H1 (cell line): ENCODE data around the gene FRMD5. TPM values are rescaled to one million over a fixed set of nuclear protein-coding genes. Genes with fewer than 3 reads are reported as not detected.
A peak's percentile ranks its signal among the peaks of the same experiment; 100 is the strongest.

Experiments used
- CTCF ChIA-PET: fragments of 300-600 bp; sonication (Branson Sonifier 250); formaldehyde crosslinking; loops from one replicate; lab custom pipeline; 2021; ENCODE audit not compliant: partially characterized antibody; lab: Charles Lee
- POLR2A ChIA-PET: fragments of 300-600 bp; sonication (Branson Sonifier 250); formaldehyde crosslinking; loops from one replicate; lab custom pipeline; 2021; ENCODE audit warnings: inconsistent platforms; ENCODE audit not compliant: partially characterized antibody; lab: Charles Lee
- DNase-seq, 2 experiments: peaks; one replicate each; pipeline versions ENCODE4 v3.0.0 to v3.0.0-alpha.2; 2010 to 2022; ENCODE audit warnings: low spot score in 2 of 2, low read depth in 1 of 2, mixed read lengths in 1 of 2
- FAIRE-seq: peaks from 2 replicates; lab custom pipeline; 2011; peaks lifted over from hg19 to GRCh38; lab: Jason Lieb, UNC
- H2AFZ ChIP-seq: 2 replicates; pipeline ENCODE4 v1.8.1; 2012; ENCODE audit warnings: low read length, inconsistent platforms
- H2AK5ac ChIP-seq: 2 replicates; pipeline ENCODE4 v1.6.1; 2013; ENCODE audit warnings: low read depth, low read length
- H2BK120ac ChIP-seq: replicated peaks from 2 replicates; pipeline ENCODE3; 2013; ENCODE audit warnings: low read depth, low read length, inconsistent platforms
- H2BK12ac ChIP-seq: 2 replicates; pipeline ENCODE4 v1.6.1; 2013; ENCODE audit warnings: low read depth, low read length
- H2BK15ac ChIP-seq: 2 replicates; pipeline ENCODE4 v1.6.1; 2013; ENCODE audit warnings: low read length
- H2BK20ac ChIP-seq: 2 replicates; pipeline ENCODE4 v1.6.1; 2013; ENCODE audit warnings: low read length
- H2BK5ac ChIP-seq: 2 replicates; pipeline ENCODE4 v1.6.1; 2013; ENCODE audit warnings: low read depth, low read length
- H3K14ac ChIP-seq: 2 replicates; pipeline ENCODE4 v1.6.1; 2013; ENCODE audit warnings: inconsistent platforms; ENCODE audit not compliant: insufficient read length
- H3K18ac ChIP-seq: 2 replicates; pipeline ENCODE4 v1.6.1; 2013; ENCODE audit warnings: low read length; ENCODE audit errors: extremely low read depth
- H3K23ac ChIP-seq: 2 replicates; pipeline ENCODE4 v1.6.1; 2013; ENCODE audit warnings: inconsistent platforms; ENCODE audit not compliant: insufficient read length
- H3K23me2 ChIP-seq: 2 replicates; pipeline ENCODE4 v1.6.1; 2013; ENCODE audit warnings: low read depth, low read length
- H3K27ac ChIP-seq: 2 replicates; pipeline ENCODE4 v1.6.1; 2011; ENCODE audit warnings: low read depth, low read length, inconsistent platforms
- H3K27me3 ChIP-seq, 4 experiments: replicated peaks in 1 of 4; 1 replicate in 1 of 4; 2 replicates in 3 of 4; pipeline versions ENCODE4 v1.6.1 to v1.8.1; 2011 to 2013; ENCODE audit warnings: low read length in 3 of 4, mild to moderate bottlenecking in 3 of 4, inconsistent platforms in 2 of 4, mixed read lengths in 2 of 4, moderate library complexity in 1 of 4; ENCODE audit not compliant: control insufficient read depth in 3 of 4, insufficient read depth in 3 of 4; ENCODE audit errors: extremely low read depth in 1 of 4
- H3K36me3 ChIP-seq, 4 experiments: 2 replicates each; pipeline versions ENCODE4 v1.6.1 to v1.8.1; 2011 to 2013; ENCODE audit warnings: mild to moderate bottlenecking in 4 of 4, low read length in 3 of 4, moderate library complexity in 2 of 4, control low read depth in 1 of 4, inconsistent platforms in 1 of 4; ENCODE audit not compliant: insufficient read depth in 4 of 4, control insufficient read depth in 2 of 4
- H3K4ac ChIP-seq: replicated peaks from 2 replicates; pipeline ENCODE3; 2013; ENCODE audit warnings: low read length, low read depth, mixed read lengths, inconsistent platforms; ENCODE audit not compliant: insufficient read length
- H3K4me1 ChIP-seq, 4 experiments: replicated peaks in 1 of 4; 1 replicate in 1 of 4; 2 replicates in 3 of 4; pipeline versions ENCODE4 v1.6.1 to v1.8.1; 2011 to 2013; ENCODE audit warnings: low read length in 3 of 4, inconsistent platforms in 2 of 4, mixed read lengths in 1 of 4; ENCODE audit not compliant: insufficient read depth in 4 of 4, control insufficient read depth in 3 of 4
- H3K4me2 ChIP-seq, 2 experiments: 2 replicates each; pipeline versions ENCODE4 v1.6.1 to v1.8.1; 2011 to 2013; ENCODE audit warnings: low read depth in 2 of 2, low read length in 2 of 2, control low read depth in 1 of 2, inconsistent platforms in 1 of 2, mild to moderate bottlenecking in 1 of 2; ENCODE audit not compliant: insufficient read depth in 1 of 2
- H3K4me3 ChIP-seq, 4 experiments: fragments of 200-600, 300-600 bp in 1 of 4; sonication (generic), shearing (Covaris generic), sonication (Bioruptor Twin) in 1 of 4; 2 replicates each; pipeline versions ENCODE4 v1.5.1 to v1.8.1; 2011 to 2016; ENCODE audit warnings: low read length in 4 of 4, low read depth in 3 of 4, control low read depth in 2 of 4, inconsistent platforms in 2 of 4, mild to moderate bottlenecking in 2 of 4, mixed read lengths in 1 of 4, moderate library complexity in 1 of 4; ENCODE audit not compliant: insufficient read depth in 2 of 4; ENCODE audit errors: extremely low read depth in 1 of 4
- H3K56ac ChIP-seq: replicated peaks from 2 replicates; pipeline ENCODE3; 2013; ENCODE audit warnings: low read depth, mild to moderate bottlenecking, mixed read lengths, low read length, inconsistent platforms; ENCODE audit not compliant: insufficient read length
- H3K79me1 ChIP-seq: 2 replicates; pipeline ENCODE4 v1.6.1; 2013; ENCODE audit warnings: low read depth, low read length, control low read depth
- H3K79me2 ChIP-seq, 2 experiments: 2 replicates each; pipeline versions ENCODE4 v1.6.1 to v1.8.1; 2012 to 2013; ENCODE audit warnings: low read length in 2 of 2, mild to moderate bottlenecking in 2 of 2, inconsistent platforms in 1 of 2; ENCODE audit not compliant: insufficient read depth in 2 of 2, control insufficient read depth in 1 of 2
- H3K9ac ChIP-seq, 4 experiments: replicated peaks in 1 of 4; 1 replicate in 1 of 4; 2 replicates in 3 of 4; pipeline versions ENCODE4 v1.6.1 to v1.8.1; 2011 to 2013; ENCODE audit warnings: low read depth in 3 of 4, low read length in 3 of 4, control low read depth in 2 of 4, mild to moderate bottlenecking in 2 of 4, moderate library complexity in 2 of 4, inconsistent platforms in 1 of 4; ENCODE audit errors: extremely low read depth in 1 of 4
- H3K9me3 ChIP-seq, 2 experiments: 2 replicates each; pipeline versions ENCODE4 v1.6.1 to v1.8.1; 2012 to 2013; ENCODE audit warnings: mild to moderate bottlenecking in 2 of 2, moderate library complexity in 2 of 2, control low read depth in 1 of 2, inconsistent platforms in 1 of 2, low read depth in 1 of 2, low read length in 1 of 2, mixed read lengths in 1 of 2; ENCODE audit not compliant: insufficient read depth in 2 of 2
- H4K20me1 ChIP-seq, 2 experiments: replicated peaks in 1 of 2; 2 replicates each; pipeline versions ENCODE3 to v1.8.1; 2011 to 2013; ENCODE audit warnings: inconsistent platforms in 2 of 2, low read length in 2 of 2, mild to moderate bottlenecking in 1 of 2; ENCODE audit not compliant: insufficient read depth in 2 of 2, control insufficient read depth in 1 of 2
- H4K5ac ChIP-seq: 2 replicates; pipeline ENCODE4 v1.6.1; 2013; ENCODE audit warnings: low read length, low read depth, mixed read lengths, inconsistent platforms; ENCODE audit not compliant: insufficient read length
- H4K8ac ChIP-seq: 2 replicates; pipeline ENCODE4 v1.8.0; 2013; ENCODE audit warnings: mild to moderate bottlenecking, moderate library complexity, low read length, inconsistent platforms; ENCODE audit not compliant: insufficient read depth; ENCODE audit errors: extremely low read depth
- H4K91ac ChIP-seq: replicated peaks from 2 replicates; pipeline ENCODE3; 2013; ENCODE audit warnings: low read length, mixed read lengths, inconsistent platforms; ENCODE audit not compliant: insufficient read length
- BACH1 ChIP-seq: IDR thresholded peaks from 2 replicates; pipeline ENCODE4 v1.6.1; 2012; ENCODE audit warnings: low read length, improper control_type of control experiment
- BCL11A ChIP-seq, 2 experiments: IDR thresholded peaks; one replicate each; pipeline ENCODE4 v1.6.1; 2011; ENCODE audit warnings: low read depth in 2 of 2, low read length in 2 of 2, mild to moderate bottlenecking in 2 of 2
- CHD2 ChIP-seq: IDR thresholded peaks from 2 replicates; pipeline ENCODE4 v1.6.1; 2012; ENCODE audit warnings: low read length, improper control_type of control experiment
- KDM4A ChIP-seq: IDR thresholded peaks from one replicate; pipeline ENCODE4 v1.7.1; 2012; ENCODE audit warnings: low read depth, mild to moderate bottlenecking, moderate library complexity, low read length, inconsistent platforms; ENCODE audit not compliant: severe bottlenecking
- MAFK ChIP-seq: IDR thresholded peaks from 2 replicates; pipeline ENCODE4 v1.6.1; 2012; ENCODE audit warnings: low read depth, mild to moderate bottlenecking, improper control_type of control experiment, low read length
- RAD21 ChIP-seq, 2 experiments: IDR thresholded peaks in 1 of 2; conservative IDR thresholded peaks in 1 of 2; 2 replicates each; pipeline ENCODE4 v1.6.1; 2011; ENCODE audit warnings: low read depth in 2 of 2, low read length in 2 of 2, improper control_type of control experiment in 1 of 2, inconsistent platforms in 1 of 2, mild to moderate bottlenecking in 1 of 2, moderate library complexity in 1 of 2
- RXRA ChIP-seq: IDR thresholded peaks from 2 replicates; pipeline ENCODE4 v1.6.1; 2011; ENCODE audit warnings: low read depth, mild to moderate bottlenecking, low read length, moderate library complexity; ENCODE audit not compliant: insufficient read depth
- SP1 ChIP-seq: IDR thresholded peaks from 2 replicates; pipeline ENCODE4 v1.6.1; 2011; ENCODE audit warnings: low read depth, low read length
- WGBS, 2 experiments: shearing (Covaris generic) in 1 of 2; methylation state at CpG; one replicate each; pipeline versions ENCODE4 v1.1.6 to v1.1.7; 2013 to 2015; ENCODE audit warnings: low lambda C conversion rate in 2 of 2, mixed read lengths in 2 of 2, inconsistent platforms in 1 of 2, low coverage in 1 of 2, missing lambda C conversion rate in 1 of 2; ENCODE audit not compliant: insufficient replicate concordance in 2 of 2, insufficient coverage in 1 of 2, insufficient read length in 1 of 2; ENCODE audit errors: extremely low coverage in 1 of 2, missing lambda C conversion rate in 1 of 2; 5-methylcytosine and 5-hydroxymethylcytosine counted together
- polyA plus RNA-seq, 7 experiments: library from polyadenylated mRNA; depleted of rRNA in 3 of 7; stranded (reverse) in 5 of 7; unstranded in 2 of 7; fragments of >200 nt in 5 of 7; fragments of 200-250 nt in 2 of 7; gene quantifications; 1 replicate in 5 of 7; 2 replicates in 1 of 7; 4 replicates in 1 of 7; pipeline versions ENCODE4 v1.2.1 to v1.2.3, GENCODE V29; 2011 to 2013; ENCODE audit warnings: missing spikeins in 2 of 7, mixed read lengths in 2 of 7
- total RNA-seq: library from RNA; stranded (reverse); fragmentation: NEBNext Ultra II Directional; extraction: Animal tissue kit (Norgen Biotek cat#: 25700); gene quantifications from 2 replicates; pipeline ENCODE4 v1.2.1, GENCODE V29; 2021

FRMD5 gene
- total and polyA plus RNA-seq, 2 of the 8 experiments (the other 6 are each of a cell fraction or from before 2014, with no cell fraction given) = 10.1 to 12.6 TPM

GRCh38 chr15:43930079-43930478 is 265.0 kb downstream of the FRMD5 start:
- 0 out of 2 replicates have a peak overlapping the region, but pooled peaks have one; percentile 57 for H2AK5ac ChIP-seq
- H3K4ac ChIP-seq = no peak overlapping the region
- H3K14ac ChIP-seq = no peak overlapping the region
- peak overlapping the region; percentile 83; the same call in 1 of the 2 replicates for H2BK12ac ChIP-seq
- H3K56ac ChIP-seq = peak overlapping the region; percentile 3
- peaks cover 26 to 51% (median 35%) of the 10 kb centered on the region in 4 experiments; a peak in 6 of 7 replicates for H3K4me1 ChIP-seq
- no peak overlapping the region for H3K9ac ChIP-seq
- ChIA-PET POLR2A (interaction anchor here (0.6 to 1.6 kb wide), 4 partner anchors 9 to 497 kb away, joined by 3 to 4 read pairs (median 3); partner anchors contain the start of gene CTDSPL2), CTCF (interaction anchor here (1.2 to 11.2 kb wide), 7 partner anchors 10 to 136 kb away, joined by 3 to 84 read pairs (median 8); no protein-coding TSS in a partner anchor)
- no peak overlapping the region for H4K5ac ChIP-seq
- H2AFZ ChIP-seq = no peak overlapping the region
- no peaks in the 10 kb centered on the region for H3K79me2 ChIP-seq
- no peak overlapping the region for H3K23ac ChIP-seq
- no peak overlapping the region for H3K4me3 ChIP-seq
- H3K23me2 ChIP-seq = no peaks in the 10 kb centered on the region
- 46% methylated on average over 2 of the region's 2 CpGs; no CpG with 5 or more reads in 1 of the 2 experiments for WGBS, 2 experiments
- no peaks in the 10 kb centered on the region for H3K27me3 ChIP-seq
- FAIRE-seq (no peak), DNase-seq (peak; percentile 23 to 51)
- H4K20me1 ChIP-seq = no peaks in the 10 kb centered on the region
- H4K91ac ChIP-seq = peak overlapping the region; percentile 75
- H2BK5ac ChIP-seq = peak overlapping the region; percentile 49; the same call in 1 of the 2 replicates
- peak overlapping the region; percentile 62 for H2BK20ac ChIP-seq
- no peak overlapping the region for H4K8ac ChIP-seq
- H3K18ac ChIP-seq = no peak overlapping the region
- peak; percentile 41; the same call in 1 of the 2 replicates for TF ChIP-seq MAFK
- TF ChIP-seq SP1 = no peak
- TF ChIP-seq RXRA = no peak
- no peak for TF ChIP-seq BACH1
- TF ChIP-seq BCL11A (IDR thresholded peaks at IDR 0.05; ENCODE audit: low read depth in 2 of 2, low read length in 2 of 2) = no peak
- TF ChIP-seq RAD21 (IDR thresholded peaks at IDR 0.05 in 1 of 2, conservative IDR thresholded peaks at IDR 0.05 in 1 of 2; ENCODE audit: low read depth in 2 of 2, low read length in 2 of 2) = no peak
- no peak for TF ChIP-seq KDM4A
- TF ChIP-seq CHD2 = no peak
- peak overlapping the region; percentile 32 to 45; a peak in 3 of 4 replicates for H3K4me2 ChIP-seq
- H3K36me3 ChIP-seq = no peaks in the 10 kb centered on the region
- no peaks in the 10 kb centered on the region for H3K9me3 ChIP-seq
- H3K79me1 ChIP-seq = no peaks in the 10 kb centered on the region
- peak overlapping the region; percentile 32; the same call in 1 of the 2 replicates for H3K27ac ChIP-seq
- H2BK120ac ChIP-seq = peak overlapping the region; percentile 6
- H2BK15ac ChIP-seq = no peak overlapping the region
